Sigmoid colon (tissue), 7 donors: ENCODE data around the gene TMEM37. TPM values are rescaled to one million over a fixed set of nuclear protein-coding genes. Genes with fewer than 3 reads are reported as not detected.

ENCODE experiments used
- DNase-seq: peaks from one replicate; pipeline ENCODE4 v3.0.0-alpha.2; 2019
- H3K27ac ChIP-seq, 4 donors: fragments of 200-600 bp; sonication (generic); one replicate each; pipeline ENCODE4 v1.5.1; 2016 to 2019; ENCODE audit warnings: mild to moderate bottlenecking in 1 of 4
- H3K27me3 ChIP-seq, 3 donors: fragments of 200-600 bp; sonication (generic); one replicate each; pipeline ENCODE4 v1.5.1; 2019; ENCODE audit warnings: mild to moderate bottlenecking in 1 of 3
- H3K36me3 ChIP-seq, 4 donors: fragments of 200-600 bp; sonication (generic); one replicate each; pipeline ENCODE4 v1.5.1; 2016 to 2019
- H3K4me1 ChIP-seq, 4 donors: fragments of 200-600 bp; sonication (generic); one replicate each; pipeline ENCODE4 v1.5.1; 2017 to 2019
- H3K4me3 ChIP-seq, 4 donors: fragments of 200-600 bp; sonication (generic); one replicate each; pipeline ENCODE4 v1.5.1; 2017 to 2019; ENCODE audit warnings: mild to moderate bottlenecking in 2 of 4, moderate library complexity in 1 of 4
- H3K9me3 ChIP-seq, 4 donors: fragments of 200-600 bp in 3 of 4; sonication (generic) in 3 of 4; one replicate each; pipeline versions ENCODE4 v1.5.1 to v1.6.1; 2013 to 2019
- CTCF ChIP-seq, 4 experiments: fragments of 450-650 bp in 3 of 4; fragments of 200-600 bp in 1 of 4; IDR thresholded peaks; one replicate each; pipeline ENCODE4 v1.5.1; 2016 to 2019; ENCODE audit warnings: antibody characterized with exemption in 4 of 4, mild to moderate bottlenecking in 3 of 4, moderate library complexity in 2 of 4
- EP300 ChIP-seq, 4 donors: sonication (generic); formaldehyde crosslinking; IDR thresholded peaks; one replicate each; pipeline ENCODE4 v1.6.1; 2017; ENCODE audit warnings: antibody characterized with exemption in 4 of 4
- POLR2A ChIP-seq, 2 donors: fragments of 450-650 bp; IDR thresholded peaks; one replicate each; pipeline ENCODE4 v1.6.1; 2016; ENCODE audit warnings: antibody characterized with exemption in 2 of 2, mild to moderate bottlenecking in 2 of 2, moderate library complexity in 2 of 2
- POLR2AphosphoS5 ChIP-seq, 4 donors: sonication (generic); formaldehyde crosslinking; IDR thresholded peaks; one replicate each; pipeline ENCODE4 v1.6.1; 2017; ENCODE audit warnings: antibody characterized with exemption in 4 of 4
- WGBS, 2 donors: extraction: QIAGEN DNeasy Blood & Tissue Kit; methylation state at CpG; one replicate each; pipeline ENCODE4 v1.1.7; 2013; 5-methylcytosine and 5-hydroxymethylcytosine counted together
- intact Hi-C: fragments of 100-400 bp; cut with DNase I; formaldehyde crosslinking; loops from one replicate; pipeline ENCODE4 v1.15.1; 2023
- polyA plus RNA-seq, 3 donors: library from polyadenylated mRNA; stranded (reverse); fragments of 200-250 nt; gene quantifications; one replicate each; pipeline ENCODE4 v1.2.3, GENCODE V29; 2013
- total RNA-seq, 4 donors: library from RNA; depleted of rRNA; stranded (reverse); fragments of >200 nt; gene quantifications; one replicate each; pipeline ENCODE4 v1.1.0, GENCODE V29; 2016
- donor health status: healthy with polysubstance abuse.
- donor health status: Bipolar disorder and iron deficiency.
- donor health status: healthy.

TMEM37 gene
- total RNA-seq (1 to 10 TPM in 3 of 4 donors, under 1 TPM in 1; 0.55 to 6.1 (median 2.6) TPM), polyA plus RNA-seq (10 to 100 TPM; 45.0 to 96.9 (median 69.7) TPM)

GRCh38 chr2:119431155-119431975 lies at the start of gene TMEM37:
Gene TMEM37, plus strand, starts transcription at chr2:119431854. Its CDS starts 50 bp downstream, at chr2:119431904.
- WGBS, 2 donors, result 2 to 4% methylated on average over 72 of the region's 72 CpGs
- TF ChIP-seq EP300 (IDR thresholded peaks at IDR 0.05), result no peak
- peak in 1 of 4 donors; percentile 19 for TF ChIP-seq POLR2AphosphoS5 (IDR thresholded peaks at IDR 0.05)
- Histone ChIP-seq H3K9me3 (no peaks in the 10 kb centered on the region), H3K27me3 (peaks cover 0 to 4% (median 0%) of the 10 kb centered on the region in 3 donors), H3K4me3 (peak within 1 kb of the TSS; percentile 31 to 60 (median 52)), H3K36me3 (no peaks in the 10 kb centered on the region), H3K27ac (peak within 1 kb of the TSS; percentile 32 to 62 (median 45)), H3K4me1 (peaks cover 0 to 20% (median 13%) of the 10 kb centered on the region in 4 donors)
- peak; percentile 78 for DNase-seq
- intact Hi-C loops, result no loop called here

GRCh38 chr2:119383410-119384140 lies 48.1 kb upstream of the TMEM37 start:
- peak overlapping the region in 1 of 4 donors; percentile 12 for H3K27ac ChIP-seq
- WGBS, 2 donors, result 49 to 71% methylated on average over 6 of the region's 6 CpGs
- H3K4me3 ChIP-seq, result no peak overlapping the region
- H3K9me3 ChIP-seq, result no peaks in the 10 kb centered on the region
- H3K36me3 ChIP-seq, result no peaks in the 10 kb centered on the region
- intact Hi-C loops, result no loop called here
- DNase-seq, result no peak
- H3K27me3 ChIP-seq, result no peaks in the 10 kb centered on the region
- TF ChIP-seq EP300 (IDR thresholded peaks at IDR 0.05) (no peak), POLR2A (IDR thresholded peaks at IDR 0.05) (no peak), POLR2AphosphoS5 (IDR thresholded peaks at IDR 0.05) (peak in 1 of 4 donors; percentile 12), CTCF (IDR thresholded peaks at IDR 0.05) (no peak)
- H3K4me1 ChIP-seq, result peaks cover 0 to 13% (median 2%) of the 10 kb centered on the region in 4 donors

GRCh38 chr2:119384971-119385370 lies 46.7 kb upstream of the TMEM37 start:
- DNase-seq, result no peak
- TF ChIP-seq POLR2A (IDR thresholded peaks at IDR 0.05) (no peak), CTCF (IDR thresholded peaks at IDR 0.05) (no peak), EP300 (IDR thresholded peaks at IDR 0.05) (no peak), POLR2AphosphoS5 (IDR thresholded peaks at IDR 0.05) (no peak)
- no peak overlapping the region for H3K27ac ChIP-seq
- no peaks in the 10 kb centered on the region for H3K27me3 ChIP-seq
- 88 to 90% methylated on average over 4 of the region's 4 CpGs for WGBS, 2 donors
- H3K9me3 ChIP-seq, result no peaks in the 10 kb centered on the region
- H3K36me3 ChIP-seq, result no peaks in the 10 kb centered on the region
- no peak overlapping the region for H3K4me3 ChIP-seq
- intact Hi-C loops, result no loop called here
- H3K4me1 ChIP-seq, result peaks cover 0 to 13% (median 6%) of the 10 kb centered on the region in 4 donors

GRCh38 chr2:119385466-119385865 lies 46.2 kb upstream of the TMEM37 start:
- no peak overlapping the region for H3K27ac ChIP-seq
- intact Hi-C loops, result no loop called here
- no peak for DNase-seq
- H3K9me3 ChIP-seq, result no peaks in the 10 kb centered on the region
- no peaks in the 10 kb centered on the region for H3K27me3 ChIP-seq
- no peak overlapping the region for H3K4me3 ChIP-seq
- TF ChIP-seq POLR2AphosphoS5 (IDR thresholded peaks at IDR 0.05), result no peak
- TF ChIP-seq POLR2A (IDR thresholded peaks at IDR 0.05), result no peak
- TF ChIP-seq EP300 (IDR thresholded peaks at IDR 0.05), result no peak
- no peak for TF ChIP-seq CTCF (IDR thresholded peaks at IDR 0.05)
- 90 to 91% methylated on average over 3 of the region's 3 CpGs for WGBS, 2 donors
- H3K4me1 ChIP-seq, result peaks cover 0 to 14% (median 7%) of the 10 kb centered on the region in 4 donors
- no peaks in the 10 kb centered on the region for H3K36me3 ChIP-seq
